ENCODE data around the gene HLA-DPA1.

DNA sequence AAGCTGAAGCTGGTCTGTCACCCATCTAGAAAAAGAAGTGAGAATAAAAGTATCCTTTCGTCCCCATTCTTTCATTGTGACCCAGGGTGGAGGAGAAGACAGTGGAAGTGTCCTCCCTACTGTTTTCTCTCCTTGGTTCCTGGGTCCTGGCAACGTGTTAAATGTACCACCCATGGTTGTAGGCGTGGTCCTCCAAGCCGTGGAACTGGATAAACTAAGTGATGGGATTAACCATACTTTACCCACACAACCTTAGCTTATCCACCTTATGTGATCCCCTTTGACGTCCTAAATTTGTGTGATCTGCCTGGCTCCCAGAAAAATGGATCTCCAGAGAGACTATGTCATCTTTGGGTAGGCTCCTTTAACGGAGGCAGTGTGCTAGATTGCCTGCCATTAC, 49.7 kb upstream of the HLA-DPA1 start:
- TF ChIP-seq FOXA1 (IDR thresholded peaks at IDR 0.05) (no peak), NFRKB (IDR thresholded peaks at IDR 0.05) (no peak), LEF1 (IDR thresholded peaks at IDR 0.05; ENCODE audit: borderline replicate concordance) (no peak), SP1 (IDR thresholded peaks at IDR 0.05) (no peak), HDGF (IDR thresholded peaks at IDR 0.05; ENCODE audit: borderline replicate concordance) (no peak), BHLHE40 (IDR thresholded peaks at IDR 0.05; ENCODE audit: borderline replicate concordance) (no peak), FOXM1 (IDR thresholded peaks at IDR 0.05; ENCODE audit: borderline replicate concordance) (no peak)
- TF ChIP-seq, protein P1, sequence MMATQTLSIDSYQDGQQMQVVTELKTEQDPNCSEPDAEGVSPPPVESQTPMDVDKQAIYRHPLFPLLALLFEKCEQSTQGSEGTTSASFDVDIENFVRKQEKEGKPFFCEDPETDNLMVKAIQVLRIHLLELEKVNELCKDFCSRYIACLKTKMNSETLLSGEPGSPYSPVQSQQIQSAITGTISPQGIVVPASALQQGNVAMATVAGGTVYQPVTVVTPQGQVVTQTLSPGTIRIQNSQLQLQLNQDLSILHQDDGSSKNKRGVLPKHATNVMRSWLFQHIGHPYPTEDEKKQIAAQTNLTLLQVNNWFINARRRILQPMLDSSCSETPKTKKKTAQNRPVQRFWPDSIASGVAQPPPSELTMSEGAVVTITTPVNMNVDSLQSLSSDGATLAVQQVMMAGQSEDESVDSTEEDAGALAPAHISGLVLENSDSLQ (IDR thresholded peaks at IDR 0.05): no peak
